GM21717 (cell line): Measurements from ENCODE around the gene LYRM2.
A peak's percentile ranks its signal among the peaks of the same experiment; 100 is the strongest.
"Not testable (repeated sequence)": the region's sequence is repeated elsewhere in the genome, so short reads cannot be mapped to it uniquely, and the experiment has no call there.

Source experiments
- ATAC-seq: cut with Tn5 transposase; IDR thresholded peaks from one replicate; pipeline ENCODE4 v1.9.1; 2021; ENCODE audit warnings: mild to moderate bottlenecking, moderate library complexity; ENCODE audit not compliant: unreplicated experiment

LYRM2 gene

GRCh38 chr6:89649682-89650081, 11.1 kb upstream of the LYRM2 start:
- ATAC-seq = no peak

DNA sequence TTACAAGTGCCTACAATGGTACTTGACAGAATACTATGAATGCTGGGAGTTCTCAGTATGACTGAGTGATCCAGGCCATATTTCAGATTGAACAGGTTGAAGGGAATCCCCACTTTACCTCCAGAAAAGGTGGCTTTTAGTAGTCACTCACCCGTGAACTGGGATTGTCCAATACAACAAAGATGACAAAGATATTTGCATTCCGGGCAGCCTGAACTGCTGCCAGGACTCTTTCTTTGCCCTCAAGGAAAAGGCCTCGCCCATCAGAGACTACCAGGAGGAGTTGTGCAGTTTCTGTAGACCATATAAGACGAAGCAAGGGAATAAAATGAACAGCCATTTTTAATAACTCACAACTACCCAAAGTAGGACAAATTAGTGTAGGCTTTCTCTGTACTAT, 6.3 kb upstream of the LYRM2 start:
- no peak for ATAC-seq

GRCh38 chr6:89643406-89643805, 4.9 kb upstream of the LYRM2 start:
- no peak for ATAC-seq

- ATAC-seq = no peak
These were observed 4.4 kb upstream of the LYRM2 start for GRCh38 chr6:89642956-89643355.

DNA sequence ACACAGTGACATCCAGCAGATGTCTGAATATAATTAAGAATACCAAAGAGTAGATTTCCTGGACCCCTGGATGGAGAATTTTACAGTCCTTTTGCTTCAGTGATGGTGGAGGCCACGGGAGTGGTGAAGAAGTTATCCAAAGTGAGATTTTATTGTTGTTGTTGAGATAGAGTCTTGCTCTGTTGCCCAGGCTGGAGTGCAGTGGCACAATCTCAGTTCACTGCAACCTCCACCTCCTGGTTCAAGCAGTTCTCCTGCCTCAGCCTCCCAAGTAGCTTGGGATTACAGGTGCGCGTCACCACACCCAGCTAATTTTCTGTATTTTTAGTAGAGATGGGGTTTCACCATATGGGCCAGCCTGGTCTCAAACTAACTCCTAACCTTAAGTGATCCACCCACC, 3.0 kb upstream of the LYRM2 start:
- not testable (repeated sequence) for ATAC-seq

GRCh38 chr6:89640804-89641203, 2.3 kb upstream of the LYRM2 start:
- no peak for ATAC-seq

DNA sequence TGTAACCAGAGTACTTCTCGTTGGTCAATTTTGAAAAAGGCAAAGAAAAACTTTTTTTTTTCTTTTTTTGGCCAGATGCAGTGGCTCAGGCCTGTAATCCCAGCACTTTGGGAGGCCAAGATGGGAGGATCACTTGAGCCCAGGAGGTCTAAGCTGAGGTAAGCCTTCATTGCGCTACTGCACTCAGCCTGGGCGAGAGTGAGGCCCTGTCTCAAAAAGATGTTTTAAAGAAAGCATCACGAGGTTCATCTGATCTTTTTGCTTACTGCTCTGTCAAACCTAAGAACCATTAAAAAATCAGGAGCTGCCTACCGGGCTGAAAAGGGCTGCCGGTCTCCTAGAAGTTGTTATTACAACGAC, 607 bp downstream of the LYRM2 start:
- ATAC-seq = peak; percentile 6

DNA sequence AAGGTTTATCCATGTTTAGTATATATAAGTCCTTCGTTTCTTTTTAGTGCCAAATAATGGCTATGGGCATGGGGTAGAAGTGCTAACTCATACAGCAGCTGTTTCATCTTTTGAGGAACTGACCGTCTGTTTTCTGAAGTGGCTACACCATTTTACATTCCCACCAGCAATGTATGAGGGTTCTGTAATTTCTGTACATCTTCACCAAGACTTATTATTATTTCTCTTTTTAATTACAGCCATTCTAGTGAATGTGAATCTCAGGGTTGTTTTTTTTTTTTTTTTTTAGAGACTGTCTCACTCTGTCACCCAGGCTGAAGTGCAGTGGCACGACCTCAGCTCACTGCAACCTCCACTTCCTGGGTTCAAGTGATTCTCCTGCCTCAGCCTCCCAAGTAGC, 2.1 kb downstream of the LYRM2 start:
- not testable (repeated sequence) for ATAC-seq

DNA sequence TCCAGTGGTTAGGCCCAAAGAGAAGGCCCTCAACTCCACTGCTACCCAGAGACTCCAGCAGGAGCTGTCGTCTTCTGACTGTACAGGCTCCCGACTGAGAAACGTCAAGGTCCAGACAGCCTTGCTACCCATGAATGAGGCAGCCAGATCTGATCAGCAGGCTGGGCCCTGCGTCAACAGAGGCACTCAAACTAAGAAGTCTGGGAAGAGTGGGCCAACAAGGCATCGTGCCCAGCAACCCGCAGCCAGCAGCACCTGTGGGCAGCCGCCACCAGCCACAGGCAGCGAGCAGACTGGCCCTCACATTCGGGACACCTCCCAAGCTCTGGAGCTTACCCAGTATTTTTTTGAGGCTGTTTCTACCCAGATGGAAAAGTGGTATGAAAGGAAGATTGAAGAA, 8.1 kb downstream of the LYRM2 start:
- ATAC-seq = no peak

DNA sequence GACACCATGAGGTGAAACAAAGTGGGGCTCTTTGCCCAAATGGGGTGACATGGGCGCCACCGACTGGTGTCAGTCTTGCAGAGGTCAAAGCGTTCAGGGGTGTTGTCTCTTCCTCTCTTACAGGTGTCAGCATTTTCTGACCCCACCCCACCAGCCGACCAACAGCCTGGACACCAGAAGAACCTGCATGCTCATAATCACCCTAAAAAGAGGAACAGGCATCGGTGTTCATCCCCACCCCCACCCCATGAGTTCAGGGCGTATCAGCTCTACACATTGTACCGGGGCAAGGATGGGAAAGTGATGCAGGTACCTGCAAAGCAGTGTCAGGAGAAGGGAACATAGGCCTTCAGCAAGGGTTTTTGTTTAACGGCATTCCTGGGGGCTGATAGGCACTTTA, 14.8 kb downstream of the LYRM2 start:
- ATAC-seq = no peak

DNA sequence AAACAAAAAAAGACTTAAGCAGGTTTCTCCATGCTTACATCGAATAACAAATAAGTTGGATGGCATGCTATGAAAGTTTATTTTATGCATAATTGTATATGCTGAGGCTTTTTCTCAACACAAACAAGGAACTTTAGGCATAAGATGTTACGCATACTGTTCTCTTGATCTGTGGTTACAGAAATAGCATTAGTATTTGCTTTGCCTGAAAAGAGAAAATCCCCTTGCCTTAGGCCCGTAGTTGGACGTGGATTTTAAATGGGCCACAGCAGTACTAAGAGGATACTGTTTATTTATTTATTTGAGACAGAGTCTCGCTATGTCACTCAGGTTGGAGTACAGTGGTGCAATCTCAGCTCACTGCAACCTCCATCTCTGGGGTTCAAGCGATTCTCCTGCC, 19.0 kb downstream of the LYRM2 start:
- ATAC-seq = no peak

DNA sequence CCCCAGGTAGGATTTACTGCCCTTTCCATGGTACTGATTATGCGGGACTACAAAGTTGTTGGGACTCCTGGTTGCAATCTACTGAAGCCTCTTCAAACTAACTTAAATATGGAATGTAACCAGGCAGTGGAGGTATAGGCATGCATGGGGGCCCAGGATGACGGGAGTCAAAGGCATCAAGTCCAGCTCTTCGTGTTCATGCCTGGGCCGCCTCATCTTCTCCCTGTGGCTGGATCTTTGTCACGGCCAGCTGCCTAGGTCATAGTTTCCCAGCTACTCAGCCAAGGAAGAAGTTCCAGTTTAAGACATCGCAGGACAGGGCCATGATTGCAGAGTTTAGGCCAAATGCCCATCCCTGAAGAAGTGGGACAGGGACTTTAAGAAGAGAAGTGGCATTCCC, 20.5 kb downstream of the LYRM2 start:
- ATAC-seq = no peak

GRCh38 chr6:89616531-89616930, 22.0 kb downstream of the LYRM2 start:
- ATAC-seq = no peak

DNA sequence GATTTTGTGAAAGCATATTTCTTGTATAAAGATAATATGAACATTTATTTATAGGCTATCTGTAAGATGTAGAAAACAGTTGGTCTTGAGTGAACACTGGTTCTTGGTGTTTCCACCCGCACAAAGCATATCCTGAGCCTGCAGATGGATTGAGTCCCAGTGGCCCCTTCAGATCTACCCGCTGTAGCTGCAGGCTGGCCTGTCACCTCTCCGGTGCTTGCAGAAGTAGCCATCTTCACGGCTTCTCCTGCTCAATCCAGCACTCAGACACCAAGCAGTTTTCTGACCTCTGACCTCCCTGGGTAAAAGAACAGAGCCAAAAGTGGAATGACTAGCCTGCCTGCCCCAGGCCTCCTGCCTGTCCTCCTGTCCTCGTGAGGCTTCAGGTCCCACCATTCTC, 22.7 kb downstream of the LYRM2 start:
- ATAC-seq = no peak

DNA sequence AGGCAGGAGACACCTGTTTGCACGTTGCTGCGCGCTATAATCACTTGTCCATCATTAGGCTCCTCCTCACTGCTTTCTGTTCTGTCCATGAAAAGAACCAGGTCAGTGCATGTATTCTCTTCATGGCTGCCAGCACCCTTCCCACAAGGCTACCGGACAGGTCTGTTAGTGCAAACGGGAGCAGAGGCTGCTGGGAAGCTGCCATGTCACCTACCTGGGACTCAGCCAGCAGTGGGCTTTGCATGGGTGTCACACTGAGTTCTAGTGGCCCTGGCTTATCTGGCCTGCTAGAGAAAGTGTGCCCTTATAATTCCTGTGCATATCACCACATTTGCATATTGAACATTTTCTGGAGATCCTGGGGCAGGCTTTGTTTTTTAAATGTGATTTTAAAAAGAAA, 24.8 kb downstream of the LYRM2 start:
- no peak for ATAC-seq

DNA sequence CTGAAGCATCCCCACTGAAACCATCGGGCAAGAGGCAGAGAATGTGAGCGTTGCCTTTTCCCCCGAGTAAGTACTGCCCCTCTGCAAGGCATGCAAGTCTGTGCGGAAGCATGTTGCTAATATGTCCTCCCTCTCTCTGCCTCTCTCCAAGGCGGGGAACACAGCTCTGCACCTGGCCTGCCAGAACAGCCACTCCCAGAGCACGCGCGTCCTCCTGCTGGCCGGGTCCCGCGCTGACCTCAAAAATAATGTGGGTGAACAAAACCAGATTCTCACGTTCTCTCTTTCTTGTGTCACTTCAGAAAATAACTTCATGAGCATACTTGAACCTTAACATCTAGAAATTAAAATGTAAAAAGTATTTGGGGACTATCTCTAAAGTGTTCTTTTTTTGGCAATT, 26.4 kb downstream of the LYRM2 start:
- ATAC-seq = no peak

- ATAC-seq = no peak
These were observed 26.9 kb downstream of the LYRM2 start for GRCh38 chr6:89611666-89612065.

GRCh38 chr6:89610149-89610642, 28.4 kb downstream of the LYRM2 start:
- no peak for ATAC-seq

DNA sequence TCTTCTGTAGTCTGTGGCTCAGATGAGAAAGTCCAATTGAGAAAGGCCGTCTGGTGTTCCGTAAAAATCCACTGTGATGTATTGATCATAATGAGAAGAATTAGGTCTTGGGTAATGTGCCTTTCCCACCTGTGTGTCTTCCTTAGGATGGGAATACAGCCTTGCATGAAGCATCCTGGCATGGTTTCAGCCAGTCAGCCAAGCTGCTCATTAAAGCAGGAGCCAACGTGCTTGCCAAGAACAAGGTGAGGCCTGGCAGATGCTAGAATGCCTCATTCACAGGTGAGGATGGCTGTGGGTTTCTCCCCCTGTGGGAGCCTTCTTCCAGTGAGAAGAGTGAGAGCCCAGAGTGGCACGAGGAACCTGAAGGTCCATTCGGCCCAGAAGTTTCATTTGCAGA, 32.7 kb downstream of the LYRM2 start:
- no peak for ATAC-seq

DNA sequence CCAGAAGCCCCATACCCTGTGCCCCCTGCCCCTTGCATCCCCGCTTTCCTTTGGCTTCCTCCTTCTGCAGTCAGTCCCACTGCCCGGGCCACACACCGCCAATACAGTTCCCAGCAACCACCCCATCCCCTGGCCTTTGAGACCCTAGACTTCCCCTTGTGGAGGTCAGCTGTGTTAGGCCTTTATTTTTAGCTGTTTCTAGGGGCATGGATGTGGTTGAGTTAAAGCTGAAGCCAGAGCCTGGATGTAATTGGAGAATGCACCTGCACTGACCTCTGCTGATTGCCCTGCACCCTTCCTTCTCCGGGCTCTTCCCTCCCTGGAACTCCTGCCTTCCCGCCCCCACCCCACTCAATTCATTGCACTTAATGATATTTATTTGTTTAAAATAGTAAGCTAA, 33.9 kb downstream of the LYRM2 start:
- ATAC-seq = no peak

DNA sequence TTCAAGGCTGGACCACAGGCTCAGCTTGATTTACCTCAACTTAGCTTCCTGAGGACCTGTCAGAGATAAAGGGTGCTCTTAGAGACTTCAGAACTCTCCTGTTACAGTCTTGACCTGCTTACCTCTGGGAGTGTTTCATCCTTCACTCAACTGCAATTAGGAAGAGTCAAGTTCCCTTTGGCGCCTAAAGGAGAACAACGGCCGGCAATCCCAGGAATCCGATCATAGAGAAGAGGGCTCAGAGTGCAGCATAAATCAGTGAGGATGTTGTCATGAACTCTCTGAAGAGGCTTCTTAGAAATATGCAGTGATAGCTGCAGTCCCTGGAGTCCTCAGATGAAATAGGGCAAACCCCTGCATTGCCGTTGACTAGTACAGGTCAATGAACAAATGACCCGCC, 36.4 kb downstream of the LYRM2 start:
- ATAC-seq = no peak

DNA sequence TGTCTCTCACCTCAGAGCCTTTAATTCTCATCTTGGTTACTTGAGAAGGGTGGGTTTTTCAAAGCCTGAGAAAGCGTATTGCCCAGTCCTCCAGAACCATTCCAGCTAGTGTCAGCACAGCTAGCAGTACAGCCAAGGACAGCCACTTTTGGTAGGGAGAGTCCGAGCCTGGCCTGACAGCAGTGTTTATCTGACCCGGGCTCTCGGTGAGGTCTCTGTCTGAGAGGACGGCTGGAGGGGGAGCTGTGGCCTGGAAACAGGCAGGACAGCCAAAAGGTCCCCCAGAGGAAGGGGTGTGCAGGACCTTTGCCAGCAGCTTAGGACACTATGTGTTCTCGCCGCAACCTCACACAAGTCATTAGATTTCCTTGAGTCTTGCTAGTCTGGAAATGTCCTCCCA, 38.8 kb downstream of the LYRM2 start:
- no peak for ATAC-seq

- ATAC-seq = no peak
These were observed 40.6 kb downstream of the LYRM2 start for GRCh38 chr6:89597988-89598387.

DNA sequence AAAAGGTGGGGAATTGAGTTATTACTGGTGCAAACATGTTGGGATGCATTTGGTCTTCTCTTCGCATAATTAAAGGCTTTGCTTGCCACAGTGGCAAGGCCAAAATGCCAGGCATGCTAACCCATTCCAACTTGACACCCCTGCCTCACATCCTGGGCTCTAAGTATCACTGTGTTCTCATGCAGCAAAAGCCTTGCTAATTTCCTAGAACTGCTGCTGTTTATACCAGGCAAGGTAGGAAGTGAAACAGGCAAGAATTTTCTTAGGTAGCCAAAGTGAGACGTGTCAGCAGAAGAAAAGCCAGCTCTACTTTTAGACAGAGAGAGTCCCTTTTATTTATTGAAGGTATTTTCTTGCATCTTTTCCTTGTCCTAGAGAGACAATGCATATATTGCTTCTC, 41.2 kb downstream of the LYRM2 start:
- ATAC-seq = no peak
